HG03520 (cell line): ENCODE measurements around the gene PLCL2.

Experiments
- ATAC-seq: cut with Tn5 transposase; IDR thresholded peaks from one replicate; pipeline ENCODE4 v1.9.1; 2021; ENCODE audit warnings: mild to moderate bottlenecking, moderate library complexity; ENCODE audit not compliant: unreplicated experiment

Gene PLCL2

DNA sequence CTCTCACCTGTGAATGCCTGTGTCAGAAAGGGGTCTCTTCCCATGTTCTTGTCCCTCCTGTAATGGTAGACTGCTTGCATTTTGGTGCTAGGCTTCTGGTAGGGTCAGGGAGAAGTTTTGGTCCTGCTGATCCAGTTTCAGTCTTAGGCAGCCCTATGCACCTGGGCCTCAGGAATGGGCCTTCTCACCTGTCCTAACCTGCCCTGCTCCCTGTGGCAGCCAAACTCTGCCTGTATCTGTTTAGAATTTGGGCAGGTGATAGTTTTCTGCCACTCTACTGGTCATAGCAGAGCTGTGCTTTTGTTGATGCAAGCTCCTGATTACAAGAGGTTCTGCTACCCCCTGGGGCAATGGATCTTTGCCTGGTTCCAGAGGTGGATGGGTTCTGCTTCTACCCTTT, 118.7 kb downstream of the PLCL2 start:
- no peak for ATAC-seq

DNA sequence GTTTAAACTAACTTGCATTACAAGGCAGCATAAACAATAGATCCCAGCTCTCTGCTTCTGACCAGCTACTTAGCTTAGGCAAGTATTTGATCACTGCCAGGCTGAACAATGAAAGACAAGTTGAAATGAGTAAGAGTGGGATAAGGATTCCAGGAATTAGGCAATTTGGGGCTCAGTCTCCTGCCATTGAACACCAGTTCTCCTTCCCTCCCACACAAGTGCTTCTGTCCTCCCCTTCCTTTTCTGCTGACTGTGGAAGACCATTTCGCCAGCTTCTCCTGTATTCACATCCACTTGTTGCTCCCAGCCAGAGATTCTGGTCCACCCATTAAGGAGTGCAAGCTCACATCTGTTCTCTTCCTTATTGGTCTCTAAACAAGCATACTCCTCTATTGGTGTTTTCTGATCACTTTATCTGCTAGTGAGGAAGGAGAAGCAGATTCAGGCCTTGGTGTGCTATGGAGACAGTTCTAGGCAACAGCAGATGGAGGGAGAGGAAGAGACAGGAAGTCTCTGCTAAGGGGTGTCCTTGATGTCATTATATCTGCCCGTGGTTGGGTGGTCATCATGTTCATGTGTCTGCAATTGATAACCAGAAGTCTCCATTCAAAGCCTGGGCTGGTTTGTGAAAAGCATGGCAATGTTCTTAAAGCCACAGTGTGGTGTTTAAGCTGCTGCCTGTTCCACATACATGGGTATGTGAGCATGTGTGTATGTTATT, 121.5 kb downstream of the PLCL2 start:
- no peak for ATAC-seq

DNA sequence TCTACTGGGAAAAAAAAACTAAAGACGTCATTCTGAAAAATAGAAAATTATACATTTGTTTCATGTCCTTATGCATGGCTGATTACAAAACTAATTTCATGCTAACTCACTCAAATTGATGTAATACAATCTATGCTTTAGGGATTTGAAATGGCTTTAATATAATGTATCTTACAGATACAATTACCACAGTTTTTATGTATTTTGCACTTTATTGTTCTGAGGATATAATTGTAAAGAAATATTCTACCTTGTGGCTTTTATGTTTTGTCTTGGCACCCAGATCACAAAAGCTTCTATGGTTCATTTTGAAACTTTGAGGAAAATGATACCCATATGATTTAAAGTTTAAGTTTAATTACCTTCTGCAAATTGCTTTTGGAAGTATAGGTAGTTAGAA, 122.5 kb downstream of the PLCL2 start:
- no peak for ATAC-seq

DNA sequence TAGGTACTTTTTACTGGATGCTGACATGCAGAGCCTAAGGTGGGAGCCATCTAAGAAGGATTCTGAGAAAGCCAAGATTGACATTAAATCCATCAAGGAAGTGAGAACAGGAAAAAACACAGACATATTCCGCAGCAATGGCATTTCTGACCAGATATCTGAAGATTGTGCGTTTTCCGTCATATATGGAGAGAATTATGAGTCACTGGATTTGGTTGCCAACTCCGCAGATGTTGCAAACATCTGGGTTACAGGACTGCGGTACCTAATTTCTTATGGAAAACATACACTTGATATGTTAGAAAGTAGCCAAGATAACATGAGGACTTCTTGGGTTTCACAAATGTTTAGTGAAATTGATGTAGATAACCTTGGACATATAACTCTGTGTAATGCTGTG, 125.1 kb downstream of the PLCL2 start:
- no peak for ATAC-seq

DNA sequence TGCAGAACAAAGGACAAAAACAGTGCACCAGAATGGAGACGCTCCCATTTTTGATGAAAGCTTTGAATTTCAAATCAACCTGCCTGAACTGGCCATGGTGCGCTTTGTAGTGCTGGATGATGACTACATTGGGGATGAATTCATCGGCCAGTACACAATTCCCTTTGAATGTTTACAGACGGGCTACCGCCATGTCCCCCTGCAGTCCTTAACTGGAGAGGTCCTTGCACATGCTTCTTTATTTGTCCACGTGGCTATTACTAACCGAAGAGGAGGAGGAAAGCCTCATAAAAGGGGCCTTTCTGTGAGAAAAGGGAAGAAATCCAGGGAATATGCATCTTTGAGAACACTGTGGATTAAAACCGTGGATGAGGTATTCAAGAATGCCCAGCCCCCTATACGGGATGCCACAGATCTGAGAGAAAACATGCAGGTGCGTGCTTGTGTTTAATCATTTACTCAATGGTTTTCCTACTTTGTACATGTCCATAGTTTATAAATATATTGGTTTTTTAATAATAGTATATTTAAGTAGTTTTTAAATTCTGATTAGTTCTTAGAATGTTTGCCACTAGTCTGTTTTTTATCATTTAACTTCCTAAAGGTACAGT, 127.1 kb downstream of the PLCL2 start:
- no peak for ATAC-seq

DNA sequence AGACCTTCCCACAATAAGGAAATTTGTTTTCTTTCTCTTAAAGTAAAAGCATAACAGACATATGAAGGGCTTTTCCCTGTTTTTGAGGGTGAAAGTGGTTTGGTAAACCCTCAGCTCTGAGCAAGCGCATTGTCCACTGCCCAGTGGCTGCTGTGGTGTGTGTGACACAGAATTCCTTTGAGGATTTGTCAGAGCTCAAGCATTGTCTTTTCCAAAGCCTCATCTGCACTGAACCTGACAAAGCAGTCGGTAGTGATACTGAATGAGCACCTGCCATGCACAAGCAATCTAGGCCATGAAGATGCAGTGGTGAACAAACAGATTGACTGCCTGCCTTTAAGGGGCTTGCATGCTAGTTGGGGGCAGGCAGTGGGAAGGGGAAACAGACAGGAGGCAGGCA, 128.3 kb downstream of the PLCL2 start:
- no peak for ATAC-seq

DNA sequence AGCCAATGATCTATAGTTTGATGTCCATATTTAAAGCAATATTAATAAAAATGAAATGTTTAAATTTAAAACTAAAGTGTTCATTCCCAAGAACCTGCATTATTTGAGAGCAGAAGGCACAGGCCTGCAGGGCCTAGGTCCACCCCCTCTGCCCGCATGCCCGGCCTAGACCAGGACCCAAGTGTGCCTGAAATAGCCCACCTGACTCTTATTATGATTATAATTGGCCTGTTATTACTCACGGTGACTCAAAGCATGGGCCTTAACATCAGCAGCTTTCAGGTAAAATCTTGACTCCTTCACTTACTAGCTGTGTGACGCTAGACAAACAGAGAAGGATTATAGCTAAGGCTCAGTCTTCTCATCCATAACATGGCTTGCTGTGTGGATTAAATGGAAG, 128.8 kb downstream of the PLCL2 start:
- ATAC-seq, result peak; percentile 55

DNA sequence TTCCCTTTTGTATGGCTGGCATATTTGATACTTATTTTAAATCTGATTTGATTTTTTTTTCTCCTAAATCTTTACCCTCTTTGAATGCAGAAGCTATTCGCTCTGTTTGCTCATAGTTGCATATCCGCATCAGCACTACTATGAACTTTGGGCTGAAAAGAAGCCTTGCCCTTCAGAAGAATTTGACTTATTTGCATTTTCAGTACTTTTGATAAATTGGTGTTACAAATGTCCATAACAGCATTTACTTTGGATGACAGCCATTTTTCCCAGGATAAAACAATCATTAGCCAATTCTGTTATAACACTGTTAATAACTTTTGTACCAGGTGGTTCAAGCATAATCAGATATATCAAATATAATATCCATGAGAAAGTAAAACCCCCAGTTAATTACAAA, 129.5 kb downstream of the PLCL2 start:
- ATAC-seq, result no peak

DNA sequence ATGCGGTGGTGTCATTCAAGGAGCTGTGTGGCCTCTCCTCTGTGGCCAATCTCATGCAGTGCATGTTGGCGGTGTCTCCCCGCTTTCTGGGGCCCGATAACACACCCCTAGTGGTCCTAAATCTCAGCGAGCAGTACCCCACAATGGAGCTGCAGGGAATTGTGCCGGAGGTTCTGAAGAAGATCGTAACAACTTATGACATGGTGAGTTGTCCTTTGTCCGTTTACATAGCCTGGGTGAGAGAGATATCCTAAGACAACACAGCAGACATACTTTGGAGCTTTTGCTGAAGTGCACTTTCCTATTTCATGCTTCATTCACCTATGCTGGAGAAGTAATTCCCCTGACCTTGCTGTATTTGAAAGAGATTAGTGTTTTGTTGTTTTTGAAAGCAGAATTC, 130.0 kb downstream of the PLCL2 start:
- ATAC-seq, result no peak

DNA sequence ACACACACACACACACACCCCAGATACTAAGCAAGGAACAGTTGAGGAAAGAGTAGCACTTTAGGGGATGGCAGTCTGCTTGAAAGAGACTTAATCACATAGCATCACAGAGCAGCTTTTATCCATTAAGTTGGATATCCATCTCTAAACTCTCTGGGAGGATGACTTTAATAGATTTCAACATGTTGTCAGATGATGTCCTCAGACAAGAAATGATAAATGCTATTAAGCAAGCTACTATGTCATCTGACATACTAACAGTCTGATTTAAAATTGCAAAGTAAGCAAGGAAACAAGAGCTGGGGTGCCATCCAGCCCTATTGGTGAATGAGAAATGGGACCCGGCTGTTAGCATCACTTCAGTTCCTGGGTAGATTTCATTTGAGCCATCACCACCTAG, 136.9 kb downstream of the PLCL2 start:
- no peak for ATAC-seq

DNA sequence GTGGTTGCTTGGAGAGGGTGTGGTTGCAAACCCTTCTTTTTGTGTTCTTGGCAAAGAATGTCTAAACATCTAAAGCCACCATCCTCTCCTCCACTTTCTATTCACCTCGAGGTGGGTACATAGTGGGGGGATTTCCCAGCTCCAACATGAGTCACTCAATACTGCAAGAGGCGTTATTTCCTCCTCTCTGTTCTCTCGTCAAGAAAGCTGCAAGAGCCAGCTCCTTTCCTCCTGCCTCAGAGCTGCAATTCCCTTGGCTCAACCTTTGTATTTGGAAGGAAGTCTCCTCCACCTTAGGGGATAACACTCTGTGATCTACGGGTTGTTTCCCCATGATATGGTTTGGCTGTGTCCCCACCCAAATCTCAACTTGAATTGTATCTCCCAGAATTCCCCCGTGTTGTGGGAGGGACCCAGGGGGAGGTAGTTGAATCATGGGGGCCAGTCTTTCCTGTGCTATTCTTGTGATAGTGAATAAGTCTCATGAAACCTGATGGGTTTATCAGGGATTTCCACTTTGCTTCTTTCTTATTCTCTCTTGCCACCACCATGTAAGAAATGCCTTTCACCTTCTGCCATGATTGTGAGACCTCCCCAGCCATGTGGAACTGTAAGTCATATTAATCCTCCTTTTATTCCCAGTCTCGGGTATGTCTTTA, 138.4 kb downstream of the PLCL2 start:
- peak; percentile 89 for ATAC-seq

DNA sequence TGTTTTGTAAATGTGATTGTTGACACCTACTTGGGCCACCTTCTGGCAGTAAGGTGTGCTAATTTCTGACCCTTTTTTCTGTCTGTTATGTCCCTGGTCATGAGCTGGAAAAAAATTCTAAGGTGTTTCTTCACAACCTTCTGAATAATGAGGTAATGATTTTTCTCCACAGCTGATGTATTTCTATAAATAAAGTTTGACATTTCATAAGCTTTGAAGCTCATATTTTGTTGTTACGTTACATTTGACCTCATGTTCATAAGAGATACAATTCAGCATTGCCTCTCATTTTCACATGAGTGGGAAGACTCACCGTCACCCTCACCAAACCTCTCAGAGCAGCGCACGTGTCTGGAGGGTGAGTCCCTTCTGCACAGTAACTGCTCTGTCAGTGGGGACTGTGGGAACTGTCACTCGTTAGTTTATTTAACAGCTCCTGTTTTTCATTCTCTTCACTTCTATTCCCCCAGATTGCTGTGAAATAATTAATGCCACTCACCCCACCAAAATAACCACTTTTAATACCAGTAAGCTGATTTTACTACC, 140.9 kb downstream of the PLCL2 start:
- no peak for ATAC-seq

DNA sequence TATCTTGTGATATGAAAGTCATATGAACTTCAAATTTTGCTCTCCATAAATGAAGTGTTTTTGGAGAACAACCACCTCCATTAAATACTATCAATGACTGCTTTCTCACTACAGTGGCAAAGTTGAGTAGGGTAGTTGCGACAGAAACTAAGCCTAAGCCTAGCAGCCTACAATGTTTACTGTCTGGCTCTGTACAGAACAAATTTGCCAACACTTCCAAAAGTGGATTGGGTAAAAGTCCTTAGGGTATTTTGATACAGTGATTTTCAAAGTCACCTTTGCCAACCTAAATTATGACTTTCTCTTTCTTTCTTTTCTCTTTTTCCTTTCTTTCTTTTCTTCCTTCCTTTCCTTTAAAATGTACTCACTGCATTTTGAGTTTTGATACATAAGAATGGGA, 142.6 kb downstream of the PLCL2 start:
- ATAC-seq, result no peak

DNA sequence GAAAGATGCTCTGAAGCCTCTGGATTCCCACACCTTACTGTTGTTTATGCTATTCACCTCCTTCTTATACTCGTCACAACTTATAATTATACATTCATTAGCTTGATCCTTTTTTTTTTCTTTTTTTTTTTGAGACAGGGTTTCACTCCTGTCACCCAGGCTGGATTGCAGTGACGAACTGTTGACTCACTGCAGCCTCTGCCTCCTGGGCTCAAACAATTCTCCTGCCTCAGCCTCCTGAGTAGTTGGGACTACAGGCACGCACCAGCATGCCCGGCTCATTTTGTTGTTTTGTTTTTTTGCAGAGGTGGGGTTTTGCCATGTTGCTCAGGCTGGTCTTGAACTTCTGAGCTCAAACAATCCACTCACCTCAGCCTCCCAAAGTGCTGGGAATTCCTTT, 143.6 kb downstream of the PLCL2 start:
- no peak for ATAC-seq

DNA sequence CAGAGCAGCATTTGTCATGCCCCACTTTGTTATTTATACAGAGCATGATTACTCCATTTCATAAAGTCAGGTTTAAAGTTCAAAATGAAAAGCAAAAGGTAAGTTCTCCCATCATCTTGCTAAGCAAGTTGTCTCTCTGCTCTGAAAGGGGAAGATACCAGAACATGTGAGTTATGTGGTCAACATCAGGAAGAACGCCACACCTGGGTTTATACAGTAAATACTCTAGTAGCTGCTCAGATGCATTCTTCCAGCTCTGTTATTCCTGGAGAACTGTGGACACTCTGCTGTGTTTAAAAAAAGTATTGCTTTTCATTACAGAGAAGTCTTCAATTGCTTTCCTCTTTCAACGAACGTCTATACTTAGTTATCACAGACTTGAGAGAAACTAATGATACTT, 145.7 kb downstream of the PLCL2 start:
- ATAC-seq, result no peak

DNA sequence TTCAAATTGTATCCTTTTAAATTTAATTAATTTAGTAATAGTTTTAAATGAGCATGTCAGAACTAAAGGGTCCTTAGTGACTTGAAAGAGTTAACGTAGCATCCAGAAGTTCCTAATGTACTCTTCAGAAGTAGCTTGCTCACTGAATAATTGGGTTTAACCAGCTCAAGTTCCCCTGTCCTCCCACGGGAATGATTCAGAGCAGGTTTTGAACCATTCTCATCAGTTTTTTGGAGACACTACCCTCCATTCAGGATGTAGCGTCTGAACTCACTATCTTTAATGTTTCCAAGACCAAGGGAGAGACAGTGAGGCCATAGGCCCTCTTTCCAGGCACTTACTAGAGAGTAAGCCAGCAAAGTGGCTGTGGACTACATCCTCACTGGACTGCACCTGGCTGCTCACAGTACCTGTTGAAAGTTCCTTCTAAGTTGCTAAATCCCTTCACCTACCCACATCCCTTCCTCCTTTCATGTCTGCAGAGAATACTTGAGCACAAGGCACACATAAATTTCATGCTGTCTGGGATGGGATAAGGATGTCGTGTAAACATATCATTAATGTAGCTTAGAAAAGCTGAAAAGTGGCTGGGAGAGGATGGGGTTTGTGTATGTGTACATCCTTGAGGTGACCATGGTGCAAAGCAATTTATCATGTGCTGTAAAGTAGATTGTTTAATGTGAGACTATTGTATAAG, 146.3 kb downstream of the PLCL2 start:
- no peak for ATAC-seq

DNA sequence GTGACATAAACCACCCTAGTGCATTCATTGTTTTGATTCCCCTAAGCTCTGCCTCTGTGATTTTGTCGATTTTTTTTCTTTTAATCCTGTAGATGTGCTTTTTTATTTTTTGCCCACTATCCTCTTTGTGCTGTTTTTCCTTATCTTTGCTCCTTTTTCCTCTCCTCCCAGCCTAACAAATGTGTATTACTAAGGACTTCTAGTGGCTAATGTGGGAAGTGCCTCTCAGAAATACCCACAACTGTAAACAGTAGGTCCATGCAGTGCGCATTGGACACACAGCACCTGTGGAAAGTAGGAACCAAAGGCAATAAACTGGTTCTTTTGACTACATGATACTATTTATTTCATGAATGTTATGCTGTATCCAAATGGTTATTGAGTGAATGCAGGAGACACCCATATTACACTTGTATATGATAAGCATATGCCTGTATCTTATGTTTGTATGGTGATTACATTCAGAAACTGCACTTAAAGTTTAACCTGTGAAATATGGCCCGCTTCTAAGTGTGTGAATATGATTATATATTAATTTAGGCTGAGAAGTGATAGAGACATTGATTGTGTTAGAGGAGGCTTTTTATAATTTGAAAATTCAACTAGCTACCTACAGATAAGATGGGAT, 147.8 kb downstream of the PLCL2 start:
- no peak for ATAC-seq

DNA sequence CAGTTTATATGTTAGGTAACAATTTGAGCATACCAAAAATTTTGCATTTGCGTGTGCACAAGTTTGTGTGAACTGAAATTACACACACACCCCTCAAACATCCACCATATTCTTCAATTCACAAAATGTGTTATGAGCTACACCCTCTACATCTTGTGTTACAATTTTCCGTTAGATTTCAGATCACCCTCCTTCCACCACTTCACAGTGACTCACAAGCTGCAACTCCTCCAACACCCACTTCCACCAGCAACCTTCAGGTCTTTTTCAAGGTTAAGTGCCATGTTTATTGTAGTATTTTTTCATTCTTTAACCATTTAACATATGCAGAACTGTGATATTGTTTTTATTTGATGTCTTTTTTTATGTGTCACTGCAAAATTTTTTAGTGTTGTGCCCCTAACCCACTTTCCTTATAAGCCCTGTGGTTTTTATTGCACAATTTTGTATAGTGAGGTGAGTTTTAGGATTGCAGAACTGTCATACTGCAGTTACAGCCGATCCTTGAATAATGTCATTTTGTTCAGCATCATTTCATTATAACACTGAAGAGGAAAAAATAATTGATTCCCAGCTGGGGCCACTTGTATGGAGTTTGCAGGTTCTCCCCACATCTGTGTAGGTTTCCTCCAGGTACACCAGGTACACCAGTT, 148.9 kb downstream of the PLCL2 start:
- no peak for ATAC-seq

DNA sequence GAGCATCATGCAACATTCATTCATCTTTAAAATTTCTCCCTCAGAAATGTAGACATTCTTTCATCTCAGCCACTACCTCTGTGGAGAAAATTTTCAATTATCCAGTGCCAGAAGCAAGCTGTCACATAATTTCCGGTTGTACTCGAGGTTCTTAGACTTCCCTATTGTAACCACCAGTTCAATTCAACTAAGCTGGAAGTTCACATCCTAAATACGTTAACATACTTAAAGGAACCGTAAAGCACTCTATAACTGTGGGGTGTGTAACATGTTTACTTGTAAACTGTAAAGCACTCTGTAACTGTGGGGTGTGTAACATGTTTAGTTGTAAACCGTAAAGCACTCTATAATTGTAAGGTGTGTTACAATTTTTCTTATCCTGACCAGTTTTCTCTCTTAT, 150.3 kb downstream of the PLCL2 start:
- no peak for ATAC-seq

DNA sequence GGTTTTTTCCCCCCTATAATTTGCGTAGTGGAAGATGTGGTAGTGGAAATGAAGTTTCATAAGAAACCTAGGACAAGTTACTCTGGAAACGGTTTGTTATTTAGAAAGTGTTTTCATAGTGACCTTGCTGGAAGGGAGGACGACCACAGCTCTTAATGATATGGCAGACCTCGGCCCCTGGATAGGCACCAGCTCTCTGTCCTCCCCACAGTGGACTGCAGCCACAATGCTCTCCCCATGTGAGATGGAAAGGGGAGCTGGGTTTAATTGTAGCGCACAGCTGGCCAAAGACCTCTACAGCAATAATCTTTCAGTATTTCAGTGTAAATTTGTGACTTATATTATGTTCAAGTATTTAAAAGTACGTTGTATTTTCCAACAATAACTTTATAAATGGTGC, 151.2 kb downstream of the PLCL2 start:
- ATAC-seq, result no peak

DNA sequence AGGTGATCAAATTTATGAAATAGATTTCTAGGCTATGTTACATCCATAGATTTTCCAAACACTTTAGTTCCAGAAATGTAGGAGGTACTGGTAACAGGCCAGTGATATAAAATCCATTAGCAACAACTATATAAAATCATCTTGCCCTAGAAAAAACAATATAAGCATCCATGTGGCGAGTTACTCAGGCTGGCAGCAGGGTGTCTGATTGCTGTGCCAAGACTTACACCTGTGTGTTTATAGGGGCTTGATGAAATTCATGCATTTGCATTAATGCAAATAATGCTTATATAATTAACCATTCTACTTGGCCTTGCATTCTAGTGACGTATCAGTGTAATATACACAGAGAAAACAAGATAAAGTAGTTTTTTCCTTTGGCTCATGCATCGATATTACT, 153.4 kb downstream of the PLCL2 start:
- no peak for ATAC-seq
